IPS DF 4.7 (cell line): ENCODE results near the gene SLC1A6.
"Not testable (repeated sequence)": the region's sequence is repeated elsewhere in the genome, so short reads cannot be mapped to it uniquely, and the experiment has no call there.

ENCODE experiments used
- DNase-seq: peaks from one replicate; pipeline ENCODE4 v3.0.0-alpha.2; 2013; ENCODE audit warnings: low spot score; ENCODE audit errors: extremely low read depth

SLC1A6 gene

GRCh38 chr19:14979476-14980255 is at the start of gene SLC1A6:
TSS of gene SLC1A6 (minus strand) at chr19:14979864. CDS start at chr19:14972910, 6,954 bp downstream.
- DNase-seq = no peak

GRCh38 chr19:15028490-15028889 is 48.8 kb upstream of the SLC1A6 start:
- DNase-seq = no peak

GRCh38 chr19:15025217-15025616 is 45.6 kb upstream of the SLC1A6 start:
- DNase-seq = no peak

GRCh38 chr19:15022752-15023151 is 43.1 kb upstream of the SLC1A6 start:
- DNase-seq = no peak

GRCh38 chr19:15021286-15022007 is 41.8 kb upstream of the SLC1A6 start:
- DNase-seq = no peak

- DNase-seq = not testable (repeated sequence)
Observed at GRCh38 chr19:15018836-15019235, 39.2 kb upstream of the SLC1A6 start.

GRCh38 chr19:15015946-15016542 is 36.4 kb upstream of the SLC1A6 start:
- DNase-seq = no peak

GRCh38 chr19:15014579-15014978 is 34.9 kb upstream of the SLC1A6 start:
- DNase-seq = no peak

GRCh38 chr19:15010501-15011300 is 31.0 kb upstream of the SLC1A6 start:
- DNase-seq = no peak

GRCh38 chr19:15008308-15008707 is 28.6 kb upstream of the SLC1A6 start:
- DNase-seq = no peak

- no peak for DNase-seq
Observed at GRCh38 chr19:14997981-14998380, 18.3 kb upstream of the SLC1A6 start.

GRCh38 chr19:14992780-14993179 is 13.1 kb upstream of the SLC1A6 start:
- no peak for DNase-seq

GRCh38 chr19:14985133-14985532 is 5.5 kb upstream of the SLC1A6 start:
- DNase-seq = no peak

GRCh38 chr19:14978161-14978776 is 1.4 kb downstream of the SLC1A6 start:
- no peak for DNase-seq

GRCh38 chr19:14977128-14977527 is 2.5 kb downstream of the SLC1A6 start:
- DNase-seq = no peak

GRCh38 chr19:14974488-14974887 is 5.2 kb downstream of the SLC1A6 start:
- DNase-seq = no peak

- no peak for DNase-seq
Observed at GRCh38 chr19:14972676-14973075, 7.0 kb downstream of the SLC1A6 start.

- no peak for DNase-seq
Observed at GRCh38 chr19:14971474-14971873, 8.2 kb downstream of the SLC1A6 start.

GRCh38 chr19:14968247-14968646 is 11.4 kb downstream of the SLC1A6 start:
- DNase-seq = no peak

GRCh38 chr19:14961956-14962685 is 17.5 kb downstream of the SLC1A6 start:
- no peak for DNase-seq
